22Rv1 (cell line): ENCODE data around the gene APOA4.

Source experiments
- H3K27ac ChIP-seq: fragments of 450-650 bp; 2 replicates; pipeline ENCODE4 v1.5.1; 2017
- ZFX ChIP-seq: fragments of 450-650 bp; IDR thresholded peaks from 2 replicates; pipeline ENCODE4 v1.6.1; 2017; ENCODE audit warnings: antibody characterized with exemption, borderline replicate concordance
- TF ChIP-seq, protein P1 (sequence below): fragments of 450-650 bp; IDR thresholded peaks from 2 replicates; pipeline ENCODE4 v1.5.1; 2017; ENCODE audit warnings: mild to moderate bottlenecking

APOA4 gene

GRCh38 chr11:116796548-116796947 lies 26.6 kb downstream of the APOA4 start:
- no peak overlapping the region for H3K27ac ChIP-seq
- TF ChIP-seq, protein P1, sequence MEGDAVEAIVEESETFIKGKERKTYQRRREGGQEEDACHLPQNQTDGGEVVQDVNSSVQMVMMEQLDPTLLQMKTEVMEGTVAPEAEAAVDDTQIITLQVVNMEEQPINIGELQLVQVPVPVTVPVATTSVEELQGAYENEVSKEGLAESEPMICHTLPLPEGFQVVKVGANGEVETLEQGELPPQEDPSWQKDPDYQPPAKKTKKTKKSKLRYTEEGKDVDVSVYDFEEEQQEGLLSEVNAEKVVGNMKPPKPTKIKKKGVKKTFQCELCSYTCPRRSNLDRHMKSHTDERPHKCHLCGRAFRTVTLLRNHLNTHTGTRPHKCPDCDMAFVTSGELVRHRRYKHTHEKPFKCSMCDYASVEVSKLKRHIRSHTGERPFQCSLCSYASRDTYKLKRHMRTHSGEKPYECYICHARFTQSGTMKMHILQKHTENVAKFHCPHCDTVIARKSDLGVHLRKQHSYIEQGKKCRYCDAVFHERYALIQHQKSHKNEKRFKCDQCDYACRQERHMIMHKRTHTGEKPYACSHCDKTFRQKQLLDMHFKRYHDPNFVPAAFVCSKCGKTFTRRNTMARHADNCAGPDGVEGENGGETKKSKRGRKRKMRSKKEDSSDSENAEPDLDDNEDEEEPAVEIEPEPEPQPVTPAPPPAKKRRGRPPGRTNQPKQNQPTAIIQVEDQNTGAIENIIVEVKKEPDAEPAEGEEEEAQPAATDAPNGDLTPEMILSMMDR = no peak
- TF ChIP-seq ZFX = no peak

GRCh38 chr11:116794851-116795250 lies 28.3 kb downstream of the APOA4 start:
- H3K27ac ChIP-seq = no peak overlapping the region
- TF ChIP-seq ZFX = no peak
- TF ChIP-seq, protein P1 = no peak

GRCh38 chr11:116793772-116794097 lies 29.4 kb downstream of the APOA4 start:
- no peak overlapping the region for H3K27ac ChIP-seq
- no peak for TF ChIP-seq ZFX
- TF ChIP-seq, protein P1 = no peak

DNA sequence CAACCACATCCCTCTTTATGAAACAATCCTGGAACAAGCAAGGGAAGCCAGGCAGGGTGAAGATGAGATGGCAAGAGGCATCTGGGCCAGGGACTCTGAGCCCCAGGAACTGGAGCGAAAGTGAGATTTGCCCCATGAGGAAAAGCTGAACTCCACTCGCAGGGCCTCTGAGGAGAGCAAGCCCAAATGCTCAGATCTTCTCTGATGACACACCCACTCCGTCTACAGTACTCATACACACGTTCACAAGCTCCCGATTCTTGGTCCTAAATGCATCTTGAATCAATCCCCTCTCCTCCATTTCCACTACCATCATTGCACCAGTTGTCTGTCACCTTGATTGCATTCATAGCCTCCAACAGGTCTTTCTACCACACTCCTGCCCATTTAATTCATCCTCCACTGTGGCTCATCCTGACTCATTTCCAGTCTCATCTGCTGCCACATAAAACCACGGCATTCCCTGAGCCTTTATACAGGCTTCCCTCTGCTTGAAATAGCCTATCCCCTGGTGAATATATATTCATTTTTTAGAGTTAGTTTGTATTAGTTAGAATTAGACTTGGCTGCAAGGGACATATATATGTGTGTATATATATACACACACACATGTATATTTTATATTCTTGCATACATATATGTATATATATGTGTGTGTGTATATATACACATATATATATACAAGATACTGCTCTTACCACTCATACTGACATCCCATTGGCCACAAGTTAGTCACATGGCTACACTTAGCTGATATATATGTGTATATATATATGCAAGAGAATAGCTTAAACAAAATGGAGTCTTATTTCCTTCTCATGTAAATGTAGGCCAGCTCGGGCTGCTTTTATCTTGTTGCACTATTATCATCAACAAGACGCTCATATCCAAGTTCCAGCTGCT lies 30.0 kb downstream of the APOA4 start:
- H3K27ac ChIP-seq = no peak overlapping the region
- TF ChIP-seq ZFX = no peak
- TF ChIP-seq, protein P1 = no peak

DNA sequence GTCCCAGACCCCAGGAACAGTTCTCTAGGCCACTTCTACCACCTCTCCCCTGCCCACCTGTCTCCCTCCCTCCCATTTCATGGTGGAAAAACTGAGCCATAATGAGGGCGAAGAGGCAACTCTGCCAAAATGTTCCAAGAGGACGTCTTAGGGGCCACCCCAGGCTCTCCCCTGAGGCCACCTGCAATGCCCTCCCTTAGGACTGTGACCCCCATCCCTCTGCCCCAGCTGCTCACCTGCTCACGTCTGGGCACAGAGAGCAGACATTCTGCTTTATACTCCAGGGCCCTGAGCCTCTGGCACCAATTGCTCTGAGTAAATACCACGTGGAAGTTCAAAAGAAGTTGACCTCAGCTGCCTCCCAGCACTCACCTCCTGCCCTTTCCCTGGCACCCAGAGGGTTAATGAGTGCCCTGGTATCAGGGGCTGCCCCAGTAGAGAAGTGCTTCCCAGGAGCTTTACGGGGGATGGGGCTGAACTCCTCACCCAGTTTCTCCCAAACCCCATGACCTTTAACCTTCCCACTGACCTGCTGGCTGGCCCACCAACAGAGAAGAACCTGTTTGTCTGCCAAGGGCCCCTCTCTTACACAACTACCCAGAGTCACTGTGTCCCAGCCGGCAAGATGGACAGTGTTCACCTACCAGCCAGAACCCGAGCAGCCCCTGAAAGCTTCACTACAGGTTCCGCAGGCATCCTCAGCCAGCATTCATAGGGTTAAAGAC lies 30.8 kb downstream of the APOA4 start:
- no peak for TF ChIP-seq ZFX
- TF ChIP-seq, protein P1 = no peak
- H3K27ac ChIP-seq = no peak overlapping the region

GRCh38 chr11:116791813-116792143 lies 31.3 kb downstream of the APOA4 start, which contains the start of gene APOA5:
TSS of gene APOA5 (minus strand) at chr11:116791879. CDS start at chr11:116791860, 19 bp downstream.
- TF ChIP-seq ZFX = no peak
- TF ChIP-seq, protein P1 = no peak
- no peak within 1 kb of the TSS for H3K27ac ChIP-seq
